ENCODE results near the gene SHCBP1L.

Gene SHCBP1L
- total RNA-seq = 0 reads per million in 4 donors

DNA sequence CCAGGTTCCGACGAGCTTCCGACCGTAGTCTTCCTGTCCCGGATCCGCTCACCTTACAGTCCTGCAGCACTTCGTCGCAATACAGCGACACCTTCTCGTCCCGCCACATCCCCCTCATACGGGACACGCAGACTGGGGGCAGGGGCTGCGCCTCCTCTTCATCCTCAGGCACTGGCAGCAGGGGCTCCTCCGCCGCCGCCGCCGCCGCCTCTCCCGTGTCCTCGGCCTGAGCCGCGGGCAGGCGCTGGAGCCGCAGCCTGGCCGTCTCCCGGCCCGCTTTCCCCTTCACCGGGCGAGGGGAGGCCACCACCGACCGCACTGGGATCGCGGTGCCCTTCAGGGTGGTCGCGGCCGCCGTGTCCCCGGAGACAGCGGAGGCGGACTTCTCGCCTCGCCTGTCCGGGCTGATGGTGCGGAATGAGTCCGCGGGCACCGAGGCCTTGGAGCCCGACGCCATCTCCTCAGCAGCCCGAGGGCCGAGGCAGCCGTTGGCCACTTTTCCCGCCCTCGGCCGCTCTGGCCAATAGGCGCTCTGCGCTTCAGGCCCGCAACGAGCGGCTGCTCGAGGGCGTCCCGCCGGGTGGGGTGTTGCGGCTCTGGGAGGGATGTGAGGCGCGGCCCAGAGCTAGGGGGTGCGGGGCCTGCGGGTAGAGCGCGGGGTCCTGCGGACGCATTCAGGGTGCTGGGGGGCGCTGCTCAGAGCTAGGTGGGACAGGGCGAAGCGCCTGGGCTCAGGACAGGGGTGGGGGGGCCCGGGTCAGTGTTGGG lies at the start of gene SHCBP1L:
SHCBP1L (minus strand) TSS at position 490 of the 768 bp plus-strand sequence; CDS start at position 457, 33 bp downstream.
- no peak for DNase-seq

DNA sequence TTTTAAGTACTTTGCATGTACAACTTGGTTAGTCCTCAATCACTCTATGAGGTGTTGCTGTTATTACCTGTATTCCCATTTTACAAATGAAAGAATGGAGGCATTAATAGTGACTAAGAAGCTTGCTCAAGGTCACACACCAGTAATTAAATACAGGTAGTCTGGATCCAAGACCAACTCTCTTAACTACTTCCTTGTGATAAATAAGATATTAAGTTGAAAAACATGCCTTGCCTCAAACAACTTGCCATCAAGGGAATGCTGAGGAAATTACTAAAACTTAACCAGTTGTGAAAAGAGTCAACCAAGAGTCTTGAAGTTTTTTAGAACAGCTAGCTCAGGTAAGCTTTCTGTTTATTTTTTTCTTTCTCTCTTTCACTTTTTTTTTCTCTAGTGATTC lies 49.3 kb upstream of the SHCBP1L start:
- DNase-seq = no peak

- DNase-seq = no peak
Observed at GRCh38 chr1:183000167-183000962, 47.4 kb upstream of the SHCBP1L start.

DNA sequence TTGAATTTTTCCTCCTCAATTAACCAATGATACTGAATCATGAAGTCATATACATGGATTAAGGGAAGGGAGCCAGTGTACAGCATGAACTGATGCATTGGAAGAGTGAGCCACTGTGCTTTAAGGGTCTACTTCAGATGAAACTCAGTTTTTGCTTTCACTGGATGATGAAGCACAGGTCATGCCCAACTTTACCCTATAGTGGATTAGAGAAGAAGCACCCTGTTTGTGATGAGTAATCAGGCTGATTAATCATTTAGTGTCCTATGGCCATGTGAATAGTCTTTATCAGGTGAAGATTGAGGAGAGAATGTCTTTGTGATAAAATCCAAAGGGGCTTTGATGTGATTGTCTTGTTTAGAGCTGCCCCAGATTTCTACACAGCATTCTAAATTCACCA lies 45.5 kb upstream of the SHCBP1L start:
- DNase-seq = no peak

GRCh38 chr1:182996816-182997215 lies 43.9 kb upstream of the SHCBP1L start:
- no peak for DNase-seq

GRCh38 chr1:182995894-182996293 lies 42.9 kb upstream of the SHCBP1L start:
- DNase-seq = no peak

DNA sequence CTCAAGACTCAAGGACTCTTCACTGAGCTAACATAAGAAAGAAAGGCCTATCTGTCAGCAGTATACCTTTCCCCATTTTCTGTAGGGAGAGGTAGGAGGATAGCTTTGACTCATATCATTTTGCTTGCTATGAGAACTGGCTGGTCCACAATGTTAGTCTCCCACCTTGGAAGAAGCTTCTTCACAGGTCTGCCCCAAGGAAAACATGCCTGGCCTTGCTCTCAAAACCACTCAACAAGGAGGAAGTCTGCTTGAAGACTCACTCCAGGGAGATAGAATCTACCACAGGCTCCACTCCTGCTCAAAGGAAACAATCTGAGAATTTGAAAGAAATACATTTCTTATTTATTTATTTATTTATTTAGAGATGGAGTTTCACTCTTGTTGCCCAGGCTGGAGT lies 40.8 kb upstream of the SHCBP1L start:
- DNase-seq = no peak

- DNase-seq = no peak
Observed at GRCh38 chr1:182990413-182991144, 37.6 kb upstream of the SHCBP1L start.

GRCh38 chr1:182985876-182986275 lies 32.9 kb upstream of the SHCBP1L start:
- DNase-seq = no peak

DNA sequence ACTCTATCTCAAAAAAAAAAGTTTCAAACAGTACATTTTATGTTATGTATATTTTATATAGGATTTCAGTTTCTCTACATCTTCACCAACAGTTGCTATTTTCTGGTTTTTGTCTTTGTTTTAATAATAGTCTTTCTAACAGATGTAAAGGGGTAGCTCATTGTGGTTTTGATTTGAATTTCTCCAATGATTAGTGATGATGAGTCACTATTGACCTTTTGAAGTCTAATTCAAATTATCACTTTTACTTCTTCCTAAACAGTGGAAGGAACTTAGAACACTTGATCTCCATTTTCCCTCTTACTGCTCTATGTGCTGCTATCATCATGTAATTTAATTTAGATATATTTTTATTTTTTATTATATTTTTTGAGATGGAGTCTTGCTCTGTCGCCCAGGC lies 31.7 kb upstream of the SHCBP1L start:
- no peak for DNase-seq

DNA sequence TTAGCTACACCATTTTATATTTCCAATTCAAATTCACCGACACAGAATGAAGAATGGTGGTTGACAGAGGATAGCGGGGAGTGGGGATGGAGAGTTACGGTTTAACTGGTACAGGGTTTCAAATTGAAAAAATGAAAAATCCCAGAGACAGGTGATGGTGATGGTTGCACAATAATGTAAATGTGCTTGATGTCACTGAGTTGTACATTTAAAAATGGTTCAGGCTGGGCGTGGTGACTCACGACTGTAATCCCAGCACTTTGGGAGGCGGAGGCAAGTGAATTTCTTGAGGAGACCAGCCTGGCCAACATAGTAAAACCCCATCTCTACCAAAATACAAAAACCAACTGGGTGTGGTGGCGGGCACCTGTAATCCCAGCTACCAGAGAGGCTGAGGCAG lies 31.2 kb upstream of the SHCBP1L start:
- DNase-seq = no peak

DNA sequence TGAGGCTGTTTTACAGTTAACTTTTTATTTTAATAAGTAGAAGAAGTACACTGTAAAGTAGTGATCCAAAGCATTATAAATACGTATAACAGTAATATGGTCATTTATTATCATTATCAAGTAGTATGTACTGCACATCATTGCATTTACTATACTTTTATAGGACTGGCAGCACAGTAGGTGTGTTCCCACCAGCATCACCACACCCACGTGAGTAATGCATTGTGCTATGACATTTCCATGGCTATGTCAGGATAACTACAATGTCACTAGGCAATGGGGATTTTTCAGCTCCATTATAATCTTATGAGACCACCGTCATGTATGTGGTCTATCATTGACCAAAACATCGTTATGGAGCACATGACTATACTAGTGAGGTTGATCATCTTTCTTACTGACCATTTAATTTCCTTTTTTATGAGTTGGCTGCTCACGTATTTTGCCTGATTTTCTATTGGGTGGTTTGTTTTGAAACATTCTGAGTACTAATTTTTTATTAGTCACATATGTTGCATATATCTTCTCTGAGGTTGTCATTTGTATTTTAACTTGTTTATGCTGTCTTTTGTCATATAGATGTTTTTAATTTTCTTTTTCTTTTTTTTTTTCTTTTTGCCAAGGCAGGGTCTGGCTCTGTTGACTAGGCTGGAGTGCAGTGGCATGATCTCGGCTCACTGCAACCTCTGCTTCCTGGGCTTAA lies 25.3 kb upstream of the SHCBP1L start:
- DNase-seq = no peak

- DNase-seq = no peak
Observed at GRCh38 chr1:182977480-182977879, 24.5 kb upstream of the SHCBP1L start.

DNA sequence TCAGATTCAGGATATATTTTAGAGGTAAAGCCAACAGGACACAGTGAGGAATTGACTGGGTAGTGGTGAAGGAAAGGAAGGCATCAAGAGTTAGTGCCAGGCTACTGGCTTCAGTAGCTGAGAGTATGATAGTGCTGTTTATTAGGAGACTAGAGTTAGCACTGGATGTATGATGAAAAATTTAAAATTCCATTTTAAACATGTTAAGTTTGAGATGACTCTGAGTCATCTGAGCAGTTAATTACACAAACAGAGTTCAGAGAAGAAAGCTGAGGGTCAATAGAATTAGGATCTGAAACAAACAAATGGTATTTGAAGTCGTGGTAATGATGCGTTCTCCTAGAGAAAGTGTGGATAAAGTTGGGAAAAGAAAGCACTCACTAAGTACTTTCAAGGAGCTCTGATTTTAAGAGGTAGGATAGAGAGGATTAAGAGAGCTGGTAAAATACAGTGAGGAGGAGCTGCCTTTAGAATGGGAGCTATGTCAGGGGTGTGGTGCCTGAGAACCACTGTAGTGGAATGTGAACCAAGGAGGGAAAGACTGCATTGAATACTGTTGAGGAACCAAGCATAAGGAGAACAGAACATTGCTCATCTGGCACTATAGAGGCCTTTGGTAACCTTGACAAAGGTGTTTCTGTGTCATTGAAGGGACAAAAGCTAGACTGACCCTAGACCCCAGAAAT lies 21.7 kb upstream of the SHCBP1L start:
- no peak for DNase-seq

GRCh38 chr1:182972829-182973228 lies 19.9 kb upstream of the SHCBP1L start:
- DNase-seq = no peak

GRCh38 chr1:182972231-182972630 lies 19.3 kb upstream of the SHCBP1L start:
- DNase-seq = no peak

DNA sequence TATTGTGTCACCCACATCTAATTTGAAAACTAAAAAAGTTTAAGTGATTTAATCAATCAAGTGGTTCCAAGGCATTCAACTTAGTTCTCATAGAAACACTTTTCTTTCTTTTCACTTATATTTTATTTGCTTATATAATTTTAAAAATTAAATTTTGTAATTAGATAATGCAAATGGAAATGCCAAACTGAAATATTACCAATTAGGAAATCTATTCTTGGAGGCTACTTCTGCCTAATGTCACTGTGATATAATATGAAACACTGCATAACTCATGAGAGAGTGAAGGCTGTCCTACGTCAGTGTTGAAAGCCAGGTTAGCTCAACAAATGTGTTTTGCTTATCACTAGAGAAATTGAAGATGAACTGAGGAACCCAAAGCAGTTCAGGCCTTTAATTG lies 18.3 kb upstream of the SHCBP1L start:
- DNase-seq = no peak

- no peak for DNase-seq
Observed at GRCh38 chr1:182968836-182969734, 16.1 kb upstream of the SHCBP1L start.

- no peak for DNase-seq
Observed at GRCh38 chr1:182968151-182968741, 15.3 kb upstream of the SHCBP1L start.

GRCh38 chr1:182965861-182966260 lies 12.9 kb upstream of the SHCBP1L start:
- no peak for DNase-seq

GRCh38 chr1:182965096-182965495 lies 12.1 kb upstream of the SHCBP1L start:
- no peak for DNase-seq
